HG03103 (cell line): ENCODE data around the gene MPV17L2.

ENCODE experiments used
- ATAC-seq: cut with Tn5 transposase; IDR thresholded peaks from one replicate; pipeline ENCODE4 v1.9.1; 2021; ENCODE audit warnings: low read depth; ENCODE audit not compliant: unreplicated experiment

MPV17L2 gene

GRCh38 chr19:18211683-18212082 is 18.7 kb downstream of the MPV17L2 start:
- ATAC-seq = no peak

GRCh38 chr19:18214779-18215433 is 21.9 kb downstream of the MPV17L2 start:
- no peak for ATAC-seq

GRCh38 chr19:18216789-18217188 is 23.8 kb downstream of the MPV17L2 start:
- ATAC-seq = no peak

- no peak for ATAC-seq
Measured at GRCh38 chr19:18218159-18218558, 25.1 kb downstream of the MPV17L2 start.

GRCh38 chr19:18218600-18218999 is 25.6 kb downstream of the MPV17L2 start:
- no peak for ATAC-seq

GRCh38 chr19:18219911-18220631 is 27.1 kb downstream of the MPV17L2 start:
- ATAC-seq = no peak

- ATAC-seq = no peak
Measured at GRCh38 chr19:18220632-18221275, 27.7 kb downstream of the MPV17L2 start.

- ATAC-seq = no peak
Measured at GRCh38 chr19:18221815-18222725, 29.1 kb downstream of the MPV17L2 start.

GRCh38 chr19:18223860-18224524 is 31.0 kb downstream of the MPV17L2 start:
- no peak for ATAC-seq

GRCh38 chr19:18224525-18225354 is 31.7 kb downstream of the MPV17L2 start:
- ATAC-seq = peak; percentile 86

- ATAC-seq = no peak
Measured at GRCh38 chr19:18225355-18225701, 32.3 kb downstream of the MPV17L2 start.

GRCh38 chr19:18225702-18226468 is 32.9 kb downstream of the MPV17L2 start, which contains the start of gene PDE4C:
Gene PDE4C (minus strand): TSS chr19:18226438. CDS start chr19:18226415, 23 bp downstream.
- no peak for ATAC-seq

- ATAC-seq = no peak
Measured at GRCh38 chr19:18226956-18227780, 34.1 kb downstream of the MPV17L2 start.

- no peak for ATAC-seq
Measured at GRCh38 chr19:18227781-18228271, 34.8 kb downstream of the MPV17L2 start.

GRCh38 chr19:18229474-18229873 is 36.5 kb downstream of the MPV17L2 start:
- no peak for ATAC-seq

GRCh38 chr19:18229915-18230314 is 36.9 kb downstream of the MPV17L2 start:
- no peak for ATAC-seq

- no peak for ATAC-seq
Measured at GRCh38 chr19:18230941-18231734, 38.1 kb downstream of the MPV17L2 start.
